GM12874 (cell line): ENCODE measurements around the gene FAM110C.

Source experiments
- CTCF ChIP-seq: IDR thresholded peaks from 2 replicates; pipeline ENCODE4 v1.5.1; 2011; ENCODE audit warnings: low read depth, mild to moderate bottlenecking, control low read depth, low read length, moderate library complexity; ENCODE audit not compliant: insufficient read depth

FAM110C gene

GRCh38 chr2:40465-40864 lies 5.8 kb downstream of the FAM110C start:
- TF ChIP-seq CTCF, result no peak

- no peak for TF ChIP-seq CTCF
Observed at GRCh38 chr2:38155-38554, 8.2 kb downstream of the FAM110C start.

GRCh38 chr2:36318-36717 lies 10.0 kb downstream of the FAM110C start:
- TF ChIP-seq CTCF, result no peak

- no peak for TF ChIP-seq CTCF
Observed at GRCh38 chr2:35852-36251, 10.5 kb downstream of the FAM110C start.

- no peak for TF ChIP-seq CTCF
Observed at GRCh38 chr2:33620-34019, 12.7 kb downstream of the FAM110C start.

- no peak for TF ChIP-seq CTCF
Observed at GRCh38 chr2:32068-32467, 14.2 kb downstream of the FAM110C start.

GRCh38 chr2:29253-29652 lies 17.1 kb downstream of the FAM110C start:
- TF ChIP-seq CTCF, result no peak

GRCh38 chr2:28406-28975 lies 17.8 kb downstream of the FAM110C start:
- TF ChIP-seq CTCF, result no peak
